HL-60/S4 treated with phorbol 12-myristate 13-acetate at 8.2 ng/mL for 4 days and 3 days (cell line): ENCODE measurements around the gene OR2F2.

ENCODE experiments used
- in situ Hi-C: fragments of 300-500 bp; cut with MboI; formaldehyde crosslinking; loops from 2 replicates; pipeline ENCODE4 v1.15.0; 2022; ENCODE audit warnings: low sequenced_read_pairs

OR2F2 gene, protein sequence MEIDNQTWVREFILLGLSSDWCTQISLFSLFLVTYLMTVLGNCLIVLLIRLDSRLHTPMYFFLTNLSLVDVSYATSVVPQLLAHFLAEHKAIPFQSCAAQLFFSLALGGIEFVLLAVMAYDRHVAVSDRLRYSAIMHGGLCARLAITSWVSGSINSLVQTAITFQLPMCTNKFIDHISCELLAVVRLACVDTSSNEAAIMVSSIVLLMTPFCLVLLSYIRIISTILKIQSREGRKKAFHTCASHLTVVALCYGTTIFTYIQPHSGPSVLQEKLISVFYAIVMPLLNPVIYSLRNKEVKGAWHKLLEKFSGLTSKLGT

DNA sequence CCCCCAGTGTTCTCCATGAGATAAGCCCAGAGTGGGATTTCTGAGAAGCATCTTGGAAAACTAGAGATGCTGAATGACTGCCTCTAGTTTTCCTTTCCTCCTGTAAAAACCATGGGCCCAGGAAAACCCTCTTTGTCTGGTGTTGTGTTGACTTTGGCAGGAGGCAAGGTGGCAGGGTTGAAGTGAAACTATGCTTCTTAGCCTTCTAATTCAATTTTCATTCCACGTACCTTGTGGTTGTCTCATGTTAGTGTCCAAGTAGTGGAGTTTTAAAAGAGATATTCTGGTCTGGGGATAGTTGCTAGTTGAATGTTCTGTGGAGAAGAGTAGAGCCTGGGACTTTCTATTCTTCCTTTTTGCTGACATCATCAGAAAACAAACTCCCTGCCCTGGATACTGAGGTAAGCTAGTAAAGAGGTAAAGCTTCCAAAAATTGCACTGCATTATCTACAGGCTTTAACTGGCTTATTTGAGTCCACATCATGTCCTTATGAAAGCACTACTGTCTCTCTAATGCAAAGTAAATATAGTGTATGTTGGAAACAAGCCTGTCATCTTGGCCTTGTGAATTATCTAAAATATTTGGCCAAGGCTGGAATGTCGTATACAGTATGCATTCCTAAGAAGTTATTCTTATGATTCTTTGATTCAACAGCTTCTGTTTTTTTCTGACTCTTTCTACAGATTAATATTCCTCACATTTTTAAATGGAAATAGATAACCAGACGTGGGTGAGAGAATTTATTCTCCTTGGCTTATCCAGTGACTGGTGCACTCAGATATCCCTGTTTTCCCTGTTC is at the start of gene OR2F2:
OR2F2 (plus strand) TSS at position 708 of the 800 bp plus-strand sequence; CDS start at position 708, 0 bp downstream.
- in situ Hi-C loops: no loop called here

DNA sequence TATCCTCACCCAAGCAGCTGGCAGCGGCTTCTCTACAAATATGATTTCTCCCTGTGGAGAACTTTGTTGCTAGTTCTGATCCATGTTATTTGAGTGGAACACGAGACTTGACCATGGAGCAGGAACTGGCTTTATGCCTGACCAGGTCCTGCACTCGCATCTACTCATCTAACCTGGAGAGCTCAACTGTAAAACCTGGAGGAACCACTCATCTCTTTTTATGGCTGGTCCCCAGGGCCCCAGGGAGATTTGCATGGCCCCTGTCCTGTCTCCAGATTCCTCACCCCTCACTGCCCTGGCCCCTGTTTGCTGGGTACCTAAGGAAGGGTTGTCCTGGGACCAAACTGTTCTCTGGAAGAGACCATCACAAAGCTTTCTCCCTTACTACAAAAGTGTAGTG is 49.1 kb upstream of the OR2F2 start:
- in situ Hi-C loops: no loop called here

DNA sequence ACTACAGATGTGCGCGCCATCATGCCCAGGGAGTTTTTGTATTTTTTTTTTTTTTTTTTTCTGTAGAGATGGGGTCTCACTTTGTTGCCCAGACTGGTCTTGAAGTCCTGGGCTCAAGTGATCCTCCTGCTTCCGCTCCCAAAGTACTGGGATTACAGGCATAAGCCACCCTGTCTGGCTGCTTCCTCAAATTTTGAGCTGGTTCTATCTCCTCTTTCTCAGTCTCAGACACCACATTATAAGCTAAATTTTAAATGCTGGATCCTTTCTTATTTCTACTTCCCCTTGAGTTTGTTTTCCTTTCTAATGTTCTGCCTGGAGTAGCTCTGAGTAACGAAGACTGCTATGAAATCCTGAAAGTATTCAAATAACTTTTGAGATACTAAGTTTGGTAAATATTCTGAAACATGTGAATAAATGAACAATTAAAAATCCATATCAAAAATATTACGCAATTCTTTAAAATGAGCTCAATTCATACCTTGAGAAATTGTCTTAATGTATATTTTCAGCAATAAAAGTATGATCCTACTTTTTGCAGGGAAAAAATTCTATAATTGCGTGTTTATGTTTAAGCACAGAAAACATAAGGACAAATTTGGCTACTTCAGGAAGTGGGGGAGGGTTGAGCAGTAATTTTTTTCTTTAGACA is 48.1 kb upstream of the OR2F2 start:
- in situ Hi-C loops: no loop called here

DNA sequence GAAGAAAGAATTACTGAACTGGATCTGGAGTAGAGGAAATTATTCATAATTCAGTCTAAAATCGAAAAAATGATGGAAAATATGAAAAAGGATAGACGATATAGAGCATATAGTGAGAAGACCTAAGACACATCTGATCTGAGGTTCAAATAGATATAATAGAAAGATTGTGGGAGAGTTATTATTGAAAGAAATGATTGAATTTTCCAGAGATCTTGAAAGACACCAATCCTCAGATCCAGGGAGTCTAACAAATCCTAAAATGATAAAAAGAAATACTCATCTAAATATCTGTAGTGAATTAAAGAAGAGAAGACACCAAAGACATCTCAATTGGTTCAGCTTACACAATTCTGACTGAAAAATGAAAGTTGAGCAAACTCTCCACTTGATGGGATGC is 46.0 kb upstream of the OR2F2 start:
- in situ Hi-C loops: no loop called here

DNA sequence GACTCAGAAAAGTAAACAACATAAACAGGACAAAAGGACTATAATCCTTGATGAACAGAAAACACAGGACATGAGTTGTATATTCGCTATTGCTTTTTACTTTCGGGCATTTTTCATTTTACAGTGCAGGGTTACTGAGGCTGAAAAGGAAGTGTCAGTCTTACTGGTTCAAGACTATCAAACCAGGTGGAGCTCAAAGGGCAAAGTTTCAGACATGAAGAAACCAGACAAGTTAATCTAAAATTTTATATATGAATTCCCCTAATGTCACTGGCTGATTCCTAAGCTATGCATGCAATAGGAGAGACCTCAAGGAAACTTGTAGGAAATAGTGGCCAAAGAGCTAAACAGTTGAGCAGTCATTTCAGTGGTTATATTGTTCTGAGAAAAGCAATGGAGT is 44.5 kb upstream of the OR2F2 start:
- in situ Hi-C loops: no loop called here

DNA sequence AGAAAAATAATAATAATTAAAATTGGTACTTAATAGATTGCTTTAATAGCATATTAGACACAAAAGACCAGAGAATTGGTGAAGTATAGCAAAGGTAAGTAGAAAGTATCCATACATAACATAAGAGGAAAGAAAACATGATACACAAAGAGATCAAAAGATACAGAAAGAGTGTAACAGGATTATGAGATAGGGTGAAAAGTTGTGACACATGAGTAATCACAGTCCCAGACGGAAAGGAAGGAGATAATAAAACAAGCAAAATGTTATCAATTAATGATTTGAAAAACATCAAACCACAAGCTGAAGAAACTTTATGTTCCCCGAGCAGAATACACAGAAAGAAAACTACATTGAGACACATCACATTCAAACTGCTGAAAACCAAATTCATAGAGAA is 43.6 kb upstream of the OR2F2 start:
- in situ Hi-C loops: no loop called here

DNA sequence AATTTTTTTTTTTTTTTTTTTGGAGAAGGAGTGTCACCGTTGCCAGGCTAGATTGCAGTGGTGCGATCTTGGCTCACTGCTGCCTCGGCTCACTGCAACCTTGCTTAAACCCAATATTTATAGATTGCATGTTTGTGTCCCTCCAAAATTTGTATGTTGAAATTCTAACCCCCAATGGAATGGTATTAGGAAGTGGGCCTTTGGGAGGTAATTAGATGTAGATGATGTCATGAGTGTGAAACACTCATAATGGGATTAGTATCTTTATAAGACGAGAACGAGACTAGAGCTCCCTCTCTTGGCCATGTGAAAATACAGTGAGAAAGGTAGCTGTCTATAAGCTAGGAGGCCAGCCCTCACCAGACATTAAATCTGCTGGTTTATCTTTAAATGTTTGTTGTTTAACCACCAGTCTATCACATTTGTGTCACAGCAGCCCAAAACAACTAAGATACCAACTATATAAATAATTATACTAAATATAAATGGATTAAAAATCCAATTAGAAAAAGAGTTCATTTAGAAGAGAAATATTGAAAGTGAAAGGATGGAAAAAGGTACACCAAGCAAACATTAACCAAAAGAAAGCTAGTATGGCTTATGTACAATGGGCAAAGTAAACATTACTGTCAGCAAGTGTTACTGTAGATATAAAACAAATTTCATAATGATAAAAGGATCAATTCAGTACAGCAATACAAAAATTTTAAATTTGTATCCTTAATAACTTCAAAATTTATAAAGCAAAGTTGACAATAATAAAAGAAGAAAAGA is 42.3 kb upstream of the OR2F2 start:
- in situ Hi-C loops: no loop called here

DNA sequence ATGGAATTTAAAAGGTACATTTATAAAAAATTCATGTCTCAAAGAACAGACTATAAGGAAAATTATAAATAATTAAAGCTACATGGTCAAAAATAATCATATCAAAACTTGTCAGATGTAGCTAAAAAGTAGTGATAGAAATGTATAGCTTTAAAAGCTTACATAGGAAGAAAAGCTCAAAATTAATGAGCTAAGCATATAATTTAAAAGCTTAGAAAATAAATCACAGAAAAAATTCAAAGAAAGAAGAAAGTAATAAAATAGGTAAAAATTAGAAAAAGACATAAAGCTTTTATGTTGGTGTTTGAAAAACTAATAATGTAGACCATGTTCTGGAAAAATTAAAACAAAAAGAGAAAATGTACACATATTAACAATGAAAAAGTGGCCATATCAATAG is 38.4 kb upstream of the OR2F2 start:
- in situ Hi-C loops: no loop called here

DNA sequence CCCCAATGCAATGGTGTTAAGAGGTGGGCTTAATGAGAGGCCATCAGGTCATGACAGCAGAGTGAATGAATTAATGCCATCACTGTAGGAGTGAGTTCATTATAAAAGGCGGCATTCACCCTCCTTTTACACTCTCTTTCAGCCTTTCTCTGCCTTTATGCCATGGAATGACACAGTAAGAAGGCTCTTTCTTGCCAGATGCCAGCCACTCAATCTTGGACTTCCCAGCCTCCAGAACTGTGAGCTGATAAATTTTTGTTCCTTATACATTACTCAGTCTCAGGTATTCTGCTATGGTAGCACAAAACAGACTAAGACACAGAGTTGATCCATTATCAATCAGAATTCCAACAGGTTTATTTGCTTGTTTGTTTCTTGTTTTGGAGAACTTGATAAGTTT is 36.2 kb upstream of the OR2F2 start:
- in situ Hi-C loops: no loop called here

DNA sequence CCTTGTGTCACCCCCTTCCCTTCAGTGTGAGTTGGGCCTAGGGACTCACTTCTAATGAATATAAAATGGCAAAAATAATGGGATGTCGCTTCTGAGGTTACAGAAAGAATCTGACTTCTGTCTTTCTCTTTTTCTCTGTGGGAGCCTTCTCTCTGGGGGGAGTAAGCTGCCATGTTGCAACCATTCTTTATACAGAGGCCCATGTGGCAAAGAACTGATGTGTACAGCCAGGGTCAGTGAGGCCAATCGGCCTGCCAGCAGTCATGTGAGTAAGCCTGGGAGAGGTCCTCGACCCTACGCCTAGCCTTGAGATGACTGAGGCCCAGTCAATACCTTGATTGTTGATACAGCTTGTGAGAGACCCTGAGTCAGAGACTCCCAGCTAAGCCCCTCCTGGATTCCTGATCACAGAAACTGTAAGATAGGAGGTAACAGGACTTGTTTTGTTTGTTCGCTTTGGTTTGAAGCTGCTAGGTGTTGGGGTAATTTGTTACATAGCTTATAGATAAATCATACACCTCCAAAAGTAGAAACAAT is 34.7 kb upstream of the OR2F2 start:
- in situ Hi-C loops: no loop called here

DNA sequence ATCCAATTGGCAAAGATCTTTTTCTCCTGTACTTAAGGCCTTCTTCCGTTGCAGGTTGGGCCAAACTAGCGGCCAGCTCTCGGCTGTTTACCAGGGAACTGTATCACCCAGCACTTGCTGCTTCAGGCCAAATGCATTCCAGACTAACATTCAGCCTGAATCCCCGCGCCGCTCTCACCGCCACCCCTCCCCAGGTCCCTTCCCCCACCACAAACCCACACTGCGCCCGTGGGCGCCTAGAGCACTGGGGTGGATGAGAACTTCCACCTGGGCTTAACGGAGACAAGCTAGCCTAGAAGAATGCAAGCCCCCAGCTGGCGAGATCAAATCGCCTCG is 33.7 kb upstream of the OR2F2 start:
- in situ Hi-C loops: no loop called here

DNA sequence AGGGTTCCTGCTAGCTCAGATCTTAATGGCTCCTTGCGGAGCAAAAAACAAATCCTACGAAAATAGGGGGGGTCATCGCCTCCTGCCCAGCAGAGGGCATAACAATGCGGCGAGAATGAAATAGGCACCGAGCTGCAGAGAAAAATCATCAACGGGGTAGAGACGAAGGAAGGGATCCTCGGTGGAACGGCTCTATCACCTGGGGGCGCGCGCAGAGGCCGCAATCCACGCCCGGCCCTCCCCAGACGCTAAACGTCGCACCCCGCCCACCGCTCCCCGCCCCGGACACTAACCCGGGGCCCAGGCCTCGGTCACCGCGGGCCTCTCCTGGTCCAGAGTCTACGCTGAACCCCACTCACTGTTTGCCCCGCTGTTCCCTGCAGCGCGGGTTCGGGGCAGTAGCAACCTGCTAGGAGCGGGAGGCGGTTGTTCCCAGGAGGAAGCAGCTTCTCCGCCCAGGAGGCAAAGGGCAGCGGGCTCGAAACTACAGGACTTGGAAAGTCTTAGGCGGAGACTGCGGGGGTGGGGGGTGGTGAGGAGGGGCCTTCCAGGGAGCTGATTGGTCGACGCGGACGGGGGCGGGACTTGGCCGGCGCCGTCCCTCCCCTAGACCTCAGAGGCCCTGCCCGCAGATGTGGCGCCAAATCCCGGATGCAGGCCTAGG is 33.2 kb upstream of the OR2F2 start, which contains the start of gene TCAF1:
TCAF1 (minus strand) TSS at position 509 of the 664 bp plus-strand sequence. CDS start 25,568 bp downstream, outside the sequence.
- in situ Hi-C loops: no loop called here

DNA sequence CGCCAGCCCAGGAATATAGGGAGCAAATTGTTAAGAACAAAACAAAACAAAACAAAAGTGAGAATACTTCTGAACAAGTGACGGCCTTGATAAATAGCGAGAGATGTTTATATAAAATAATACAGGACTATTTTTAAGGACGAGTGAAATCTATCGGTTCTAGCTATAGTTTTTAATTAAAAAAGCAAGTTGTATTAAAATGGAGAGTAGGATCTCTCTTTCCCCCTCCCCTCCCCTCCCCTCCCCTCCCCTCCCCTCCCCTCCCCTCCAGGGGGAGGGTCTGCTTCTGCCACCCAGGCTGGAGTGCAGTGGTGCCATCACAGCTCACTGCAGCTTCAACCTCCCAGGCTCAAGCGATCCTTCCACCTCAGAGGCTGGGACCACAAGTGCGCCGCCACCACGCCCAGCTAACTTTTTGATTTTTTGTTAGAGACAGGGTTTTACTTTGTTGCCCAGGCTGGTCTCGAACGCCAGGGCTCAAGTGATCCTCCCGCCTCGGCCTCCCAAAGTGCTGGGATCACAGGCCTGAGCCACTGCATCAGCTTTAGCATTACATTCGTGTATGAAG is 32.6 kb upstream of the OR2F2 start:
- in situ Hi-C loops: no loop called here

DNA sequence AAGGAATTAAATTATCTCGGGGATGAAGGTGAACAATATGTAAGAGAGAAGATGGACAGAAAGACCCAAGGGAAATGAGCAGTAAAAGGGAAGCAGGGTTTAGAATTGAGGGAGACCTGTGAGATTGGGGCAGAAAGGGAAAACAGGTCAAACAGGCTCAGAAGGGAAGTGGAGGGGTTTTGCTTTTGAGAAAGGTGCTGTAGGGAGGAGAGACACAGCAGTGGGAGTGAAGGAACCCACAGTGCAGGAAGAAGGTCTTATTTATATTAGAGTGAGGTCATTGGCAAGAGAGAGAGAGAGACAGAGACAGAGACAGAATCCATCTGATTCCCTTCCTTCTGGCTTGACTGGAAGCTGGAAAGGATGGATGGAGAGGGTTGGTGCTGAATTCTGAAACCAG is 29.5 kb upstream of the OR2F2 start:
- in situ Hi-C loops: no loop called here

DNA sequence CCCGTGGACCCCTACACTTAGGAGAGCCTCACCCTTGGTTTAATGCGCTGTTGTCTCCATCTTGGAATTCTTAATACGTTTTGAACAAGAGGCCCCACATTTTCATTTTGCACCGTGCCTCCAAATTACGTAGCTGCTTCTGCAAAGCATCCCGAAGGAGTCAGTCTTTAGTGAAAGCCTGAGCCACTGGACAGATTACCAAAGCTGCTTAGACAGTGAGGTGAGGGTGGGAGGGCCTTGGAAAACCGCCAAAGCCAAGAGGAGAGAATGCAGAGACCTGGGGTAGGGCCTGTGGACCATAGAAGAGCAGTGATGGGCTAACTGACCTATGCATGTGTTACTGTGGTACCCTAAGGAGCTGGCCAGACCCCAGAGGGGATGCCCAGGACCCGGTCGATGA is 28.9 kb upstream of the OR2F2 start:
- in situ Hi-C loops: no loop called here

DNA sequence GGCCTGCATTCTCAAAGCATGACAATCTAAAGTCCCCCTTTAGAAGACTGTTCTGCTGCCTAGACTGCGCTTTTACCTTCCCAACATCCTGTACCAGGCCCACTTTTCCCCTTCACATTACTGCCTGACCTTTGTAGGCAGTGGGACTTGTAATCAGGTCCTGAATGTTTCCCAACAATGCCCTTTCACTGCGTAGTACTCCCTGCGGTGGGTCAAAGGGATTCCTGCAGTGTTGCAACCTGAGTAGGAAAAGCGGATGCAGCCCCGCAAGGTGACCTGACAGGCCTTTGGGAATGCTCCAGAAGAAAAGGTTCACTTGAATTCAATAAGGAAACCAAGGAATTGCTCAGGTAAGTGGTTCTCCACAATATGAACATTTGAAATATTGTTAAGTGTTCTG is 28.1 kb upstream of the OR2F2 start:
- in situ Hi-C loops: no loop called here

DNA sequence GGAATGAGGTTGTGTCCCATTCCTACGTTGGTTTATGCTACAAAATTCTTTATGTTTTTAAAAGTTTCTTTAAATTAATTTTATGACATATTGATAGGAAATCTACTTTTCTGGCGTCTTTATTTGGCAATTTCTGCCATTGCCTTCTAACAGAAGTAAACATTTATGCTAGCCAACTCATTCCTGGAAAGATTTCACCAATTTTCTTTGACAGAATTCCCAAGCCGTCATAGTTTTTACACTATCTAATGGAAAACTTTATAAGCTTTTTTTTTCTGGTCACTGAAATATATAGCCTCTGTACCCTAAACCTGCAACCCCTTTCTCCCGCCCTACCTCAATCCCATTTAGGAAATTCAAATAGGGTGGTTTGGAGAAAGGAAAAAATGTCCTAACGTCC is 26.9 kb upstream of the OR2F2 start:
- in situ Hi-C loops: no loop called here

DNA sequence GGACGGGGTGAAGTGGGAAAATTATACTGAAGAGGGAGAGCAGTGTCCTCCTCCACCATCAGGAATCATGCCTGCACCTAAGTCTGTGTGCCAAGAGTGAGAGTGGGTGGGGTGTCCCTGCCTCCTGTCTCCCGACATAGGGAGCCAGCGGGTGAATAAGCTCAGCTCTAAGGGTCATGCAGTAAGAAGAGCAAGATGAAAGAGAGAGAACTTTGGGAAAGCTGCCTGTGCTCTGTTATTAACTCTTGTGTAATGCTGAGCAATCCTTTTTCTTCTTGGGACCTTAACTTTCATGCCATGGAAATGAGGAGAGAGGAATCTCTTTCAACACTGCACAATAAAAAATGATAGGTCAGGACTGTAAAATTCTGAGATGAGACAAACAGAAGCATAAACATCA is 25.2 kb upstream of the OR2F2 start:
- in situ Hi-C loops: no loop called here

DNA sequence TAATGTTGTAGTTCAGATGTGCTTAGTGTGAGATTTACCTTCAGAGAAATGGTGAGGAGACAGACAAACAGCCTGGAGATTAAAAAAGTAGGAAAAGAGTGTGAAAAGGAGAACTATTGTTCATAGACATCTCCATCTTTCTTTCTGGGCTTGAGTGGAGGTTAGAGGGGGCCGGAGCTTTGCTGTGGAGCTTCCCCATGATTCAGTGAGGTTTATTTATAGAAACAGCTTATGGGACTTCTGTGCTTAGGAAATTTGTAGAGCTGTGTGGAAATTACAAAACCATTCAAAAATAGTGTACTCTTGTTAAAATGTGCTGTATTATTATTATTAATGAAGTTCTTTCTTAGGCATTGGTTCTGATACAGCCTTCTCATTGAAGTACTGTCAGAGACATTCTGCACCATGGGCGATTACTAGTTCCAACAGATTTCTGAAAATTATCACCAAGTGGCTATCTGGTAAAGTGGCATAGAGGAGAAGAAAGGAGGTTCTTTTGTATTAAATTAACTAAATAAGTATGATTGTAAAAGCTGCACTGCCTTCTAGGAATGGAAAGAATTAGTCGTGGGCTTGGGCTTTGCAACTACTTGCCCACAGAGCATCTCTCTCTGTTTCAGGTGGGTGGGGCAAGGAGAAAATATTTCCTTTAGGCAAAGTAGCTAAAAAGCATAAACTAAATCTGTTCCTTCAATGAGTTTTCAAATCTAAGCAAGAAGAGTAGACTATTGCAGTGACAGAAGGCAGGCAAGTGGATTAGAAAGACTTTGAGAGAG is 24.4 kb upstream of the OR2F2 start:
- in situ Hi-C loops: no loop called here
